ENCODE results near the gene TNNC2. TPM values are rescaled to one million over a fixed set of nuclear protein-coding genes. Genes with fewer than 3 reads are reported as not detected.
A peak's percentile ranks its signal among the peaks of the same experiment; 100 is the strongest.

The TNNC2 gene
- total RNA-seq, 5 donors from 2014 or later (not counting 1 experiment from before 2014, with no cell fraction given) = 0.41 to 1.3 (median 0.70) TPM; not detected in 1

DNA sequence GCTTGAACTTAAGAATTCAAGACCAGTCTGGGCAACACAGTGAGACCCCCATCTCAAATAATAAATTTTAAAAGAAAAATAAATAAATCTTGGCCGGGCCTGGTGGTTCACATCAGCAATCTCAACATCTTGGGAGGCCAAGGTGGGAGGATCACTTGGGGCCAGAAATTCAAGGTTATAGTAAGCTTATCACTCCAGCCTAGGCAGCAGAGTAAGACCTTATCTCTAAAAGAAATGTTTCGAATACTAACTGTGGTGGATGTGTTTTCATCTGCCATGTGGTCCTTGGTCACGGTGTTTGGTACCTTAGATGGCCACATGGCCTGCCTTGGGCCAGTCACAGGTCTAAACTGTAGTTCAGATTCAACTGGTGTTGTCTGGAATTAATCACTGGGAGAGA is 8.9 kb downstream of the TNNC2 start:
- H3K4me1 ChIP-seq (ENCODE audit: control insufficient read depth in 1 of 2, extremely low read depth in 1 of 2, insufficient read depth in 2 of 2, low read length in 2 of 2) = peaks cover 0 to 8% of the 10 kb centered on the region in 2 experiments
- H3K9me3 ChIP-seq = no peaks in the 10 kb centered on the region
- WGBS (ENCODE audit: insufficient coverage) = 100% methylated on average over 2 of the region's 3 CpGs
- Mint-ChIP-seq H3K9me3 (no peaks in the 10 kb centered on the region), H3K4me3 (no peak overlapping the region), H3K27ac (no peak overlapping the region), H3K36me3 (no peaks in the 10 kb centered on the region), H3K27me3 (peaks cover 12 to 19% of the 10 kb centered on the region in 2 donors), H3K4me1 (peaks cover 1 to 10% (median 4%) of the 10 kb centered on the region in 3 donors)
- ATAC-seq (replicated peaks in 1 of 4) (no peak), DNase-seq (no peak)
- H3K4me3 ChIP-seq (ENCODE audit: control insufficient read depth in 1 of 2, extremely low read depth in 1 of 2, low read length in 1 of 2) = no peak overlapping the region
- no peaks in the 10 kb centered on the region for H3K36me3 ChIP-seq (ENCODE audit: control insufficient read depth in 2 of 2, extremely low read depth in 1 of 2, insufficient read depth in 1 of 2, low read length in 1 of 2)
- H3K27me3 ChIP-seq (replicated peaks in 1 of 2; ENCODE audit: control insufficient read depth in 2 of 2, extremely low read depth in 1 of 2, insufficient read depth in 2 of 2, low read length in 1 of 2) = peaks cover 0 to 10% of the 10 kb centered on the region in 2 experiments
- POLR2A ChIA-PET = no interaction called here
- H3K27ac ChIP-seq (ENCODE audit: low read length) = no peak overlapping the region
- CTCF ChIA-PET = no interaction called here

DNA sequence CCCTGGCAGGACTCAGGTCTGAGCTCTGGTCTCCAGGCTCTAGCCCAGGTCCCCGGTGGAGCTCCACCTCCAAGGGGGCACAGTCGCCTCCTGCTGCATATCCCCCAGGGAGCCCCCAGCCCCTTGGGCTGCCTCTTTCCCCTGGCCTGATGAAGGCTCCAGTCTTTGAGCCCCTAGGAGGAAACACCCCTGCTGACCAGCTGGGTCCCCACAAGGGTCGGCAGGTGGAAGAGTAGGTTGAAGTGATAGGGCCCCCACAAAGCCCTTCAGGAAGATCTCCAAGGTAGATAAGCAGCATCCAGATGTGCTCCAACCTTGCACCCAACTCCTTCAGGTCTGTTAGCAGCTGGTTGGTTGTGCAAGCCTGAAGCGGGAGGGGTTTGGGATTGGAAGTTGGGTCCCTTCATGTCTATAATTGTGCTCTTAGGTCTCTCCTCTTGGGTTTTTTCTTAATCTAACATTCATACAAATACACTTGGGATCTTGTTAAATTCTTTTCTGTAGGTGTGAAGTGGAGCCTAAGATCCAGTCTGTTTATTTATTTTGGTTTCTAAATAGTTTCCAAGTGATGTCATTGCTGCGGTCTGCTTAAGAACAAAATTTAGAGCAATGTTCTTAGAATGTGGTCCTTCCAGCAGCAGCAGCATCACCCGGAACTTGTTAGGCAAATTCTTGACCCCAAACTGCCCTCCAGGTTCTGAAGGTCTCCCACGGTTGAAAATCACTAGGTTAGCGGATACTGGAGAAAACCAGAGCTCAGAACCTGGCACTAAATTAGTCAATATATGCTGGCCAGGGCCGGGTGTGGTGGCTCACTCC is 9.5 kb downstream of the TNNC2 start:
- no peaks in the 10 kb centered on the region for H3K9me3 ChIP-seq
- H3K27me3 ChIP-seq (replicated peaks in 1 of 2; ENCODE audit: control insufficient read depth in 2 of 2, extremely low read depth in 1 of 2, insufficient read depth in 2 of 2, low read length in 1 of 2) = peaks cover 0 to 3% of the 10 kb centered on the region in 2 experiments
- Mint-ChIP-seq H3K9me3 (no peaks in the 10 kb centered on the region), H3K4me3 (no peak overlapping the region), H3K36me3 (no peaks in the 10 kb centered on the region), H3K27me3 (peaks cover 8 to 16% of the 10 kb centered on the region in 2 donors), H3K27ac (no peak overlapping the region), H3K4me1 (peaks cover 8 to 13% (median 8%) of the 10 kb centered on the region in 3 donors)
- peaks cover 2 to 8% of the 10 kb centered on the region in 2 experiments for H3K4me1 ChIP-seq (ENCODE audit: control insufficient read depth in 1 of 2, extremely low read depth in 1 of 2, insufficient read depth in 2 of 2, low read length in 2 of 2)
- ChIA-PET CTCF (no interaction called here), POLR2A (no interaction called here)
- no peaks in the 10 kb centered on the region for H3K36me3 ChIP-seq (ENCODE audit: control insufficient read depth in 2 of 2, extremely low read depth in 1 of 2, insufficient read depth in 1 of 2, low read length in 1 of 2)
- DNase-seq = no peak
- no peak overlapping the region for H3K27ac ChIP-seq (ENCODE audit: low read length)
- ATAC-seq (replicated peaks in 1 of 4) = no peak
- WGBS (ENCODE audit: insufficient coverage) = 76% methylated on average over 5 of the region's 9 CpGs
- H3K4me3 ChIP-seq (ENCODE audit: control insufficient read depth in 1 of 2, extremely low read depth in 1 of 2, low read length in 1 of 2) = no peak overlapping the region

DNA sequence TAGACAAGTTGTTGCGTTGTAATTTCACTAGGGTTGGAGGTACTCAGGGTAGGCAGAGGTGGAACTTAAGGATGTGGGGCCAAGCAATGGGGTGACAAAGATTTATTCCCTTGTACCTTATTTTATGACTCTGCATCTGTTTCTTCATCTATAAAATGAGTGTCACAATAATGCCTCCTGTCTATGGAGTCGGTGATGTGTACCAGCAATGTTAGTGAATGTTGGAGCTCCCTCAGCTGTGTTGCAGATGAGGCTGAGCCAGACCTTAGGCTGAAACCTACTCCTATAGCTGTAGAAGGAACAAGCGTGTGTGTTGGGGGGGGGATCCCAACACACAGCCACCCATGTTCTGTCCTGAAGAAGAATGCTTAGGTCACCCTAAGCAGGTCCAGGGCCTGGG is 10.2 kb downstream of the TNNC2 start:
- CTCF ChIA-PET = interaction anchor here in 1 of 2 donors (0.6 kb wide), 1 partner anchor 117 kb away, joined by 3 read pairs; no protein-coding TSS in a partner anchor

DNA sequence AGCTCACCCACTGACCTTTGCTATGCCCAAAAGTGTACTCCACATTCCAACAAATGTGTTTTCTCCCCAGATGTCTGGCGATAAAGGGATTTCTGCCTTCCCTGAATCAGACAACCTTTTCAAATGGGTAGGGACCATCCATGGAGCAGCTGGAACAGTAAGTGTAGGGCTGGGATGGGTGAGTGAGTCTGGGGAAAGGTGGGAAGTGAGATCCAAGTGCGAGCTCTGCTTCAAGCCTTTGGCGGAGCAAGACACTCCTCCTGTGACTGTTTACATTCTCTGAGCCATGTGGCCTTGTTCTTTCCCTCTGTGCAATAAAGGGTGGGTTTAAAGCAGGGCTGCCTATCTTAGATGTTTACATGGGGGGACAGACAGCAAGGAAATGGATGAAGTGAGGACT is 12.8 kb downstream of the TNNC2 start:
- H3K4me1 ChIP-seq (ENCODE audit: control insufficient read depth in 1 of 2, extremely low read depth in 1 of 2, insufficient read depth in 2 of 2, low read length in 2 of 2) = peaks cover 7 to 16% of the 10 kb centered on the region in 2 experiments
- H3K27me3 ChIP-seq (replicated peaks in 1 of 2; ENCODE audit: control insufficient read depth in 2 of 2, extremely low read depth in 1 of 2, insufficient read depth in 2 of 2, low read length in 1 of 2) = no peaks in the 10 kb centered on the region
- no peaks in the 10 kb centered on the region for H3K9me3 ChIP-seq
- POLR2A ChIA-PET = no interaction called here
- Mint-ChIP-seq H3K36me3 (peaks cover 18% of the 10 kb centered on the region), H3K27me3 (peaks cover 0 to 3% of the 10 kb centered on the region in 2 donors), H3K4me3 (no peak overlapping the region), H3K9me3 (no peaks in the 10 kb centered on the region), H3K27ac (no peak overlapping the region), H3K4me1 (peaks cover 15 to 19% (median 17%) of the 10 kb centered on the region in 3 donors)
- ATAC-seq (replicated peaks in 1 of 4) = no peak
- no peak for DNase-seq
- no peak overlapping the region for H3K27ac ChIP-seq (ENCODE audit: low read length)
- H3K36me3 ChIP-seq (ENCODE audit: control insufficient read depth in 2 of 2, extremely low read depth in 1 of 2, insufficient read depth in 1 of 2, low read length in 1 of 2) = peaks cover 5 to 17% of the 10 kb centered on the region in 2 donors
- CTCF ChIA-PET = no interaction called here
- no peak overlapping the region for H3K4me3 ChIP-seq (ENCODE audit: control insufficient read depth in 1 of 2, extremely low read depth in 1 of 2, low read length in 1 of 2)
- 100% methylated on average over 2 of the region's 3 CpGs for WGBS (ENCODE audit: insufficient coverage)

More for the DNA sequence above, 10.2 kb downstream of the TNNC2 start:
- H3K4me3 Mint-ChIP-seq = no peak overlapping the region
- Histone ChIP-seq H3K27ac (ENCODE audit: low read length) (no peak overlapping the region), H3K27me3 (replicated peaks in 1 of 2; ENCODE audit: control insufficient read depth in 2 of 2, extremely low read depth in 1 of 2, insufficient read depth in 2 of 2, low read length in 1 of 2) (no peaks in the 10 kb centered on the region), H3K4me3 (ENCODE audit: control insufficient read depth in 1 of 2, extremely low read depth in 1 of 2, low read length in 1 of 2) (no peak overlapping the region), H3K36me3 (ENCODE audit: control insufficient read depth in 2 of 2, extremely low read depth in 1 of 2, insufficient read depth in 1 of 2, low read length in 1 of 2) (no peaks in the 10 kb centered on the region), H3K9me3 (no peaks in the 10 kb centered on the region), H3K4me1 (ENCODE audit: control insufficient read depth in 1 of 2, extremely low read depth in 1 of 2, insufficient read depth in 2 of 2, low read length in 2 of 2) (peaks cover 5 to 11% of the 10 kb centered on the region in 2 experiments)
- H3K36me3 Mint-ChIP-seq = no peaks in the 10 kb centered on the region
- peaks cover 12 to 16% (median 14%) of the 10 kb centered on the region in 3 donors for H3K4me1 Mint-ChIP-seq
- H3K27me3 Mint-ChIP-seq = peaks cover 2 to 10% of the 10 kb centered on the region in 2 donors
- DNase-seq (no peak), ATAC-seq (replicated peaks in 1 of 4) (no peak)
- H3K27ac Mint-ChIP-seq = no peak overlapping the region
- H3K9me3 Mint-ChIP-seq = no peaks in the 10 kb centered on the region
- no CpG with 5 or more reads among the region's 3 CpGs for WGBS (ENCODE audit: insufficient coverage)
- POLR2A ChIA-PET = no interaction called here

DNA sequence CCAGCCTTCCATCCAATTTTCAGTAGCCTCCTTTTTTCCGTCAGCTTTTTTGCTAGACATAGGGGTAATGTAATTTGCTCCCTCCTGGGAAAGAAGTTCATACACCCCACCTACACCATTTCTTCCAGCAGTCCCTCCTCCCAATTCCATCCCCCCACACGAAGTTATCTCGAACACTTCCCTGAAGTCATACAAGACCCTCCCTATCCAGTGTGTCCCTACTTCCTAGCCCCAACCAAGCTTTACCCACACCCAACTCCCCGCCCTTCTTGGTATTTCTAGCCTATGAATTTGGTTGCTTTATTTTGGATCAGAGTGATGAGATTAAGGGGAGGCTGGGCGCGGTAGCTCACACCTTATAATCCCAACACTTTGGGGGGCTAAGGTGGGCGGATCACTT is 13.6 kb downstream of the TNNC2 start:
- no CpG with 5 or more reads among the region's 7 CpGs for WGBS (ENCODE audit: insufficient coverage)
- Histone ChIP-seq H3K9me3 (no peaks in the 10 kb centered on the region), H3K36me3 (ENCODE audit: control insufficient read depth in 2 of 2, extremely low read depth in 1 of 2, insufficient read depth in 1 of 2, low read length in 1 of 2) (peaks cover 5 to 25% of the 10 kb centered on the region in 2 donors), H3K27me3 (replicated peaks in 1 of 2; ENCODE audit: control insufficient read depth in 2 of 2, extremely low read depth in 1 of 2, insufficient read depth in 2 of 2, low read length in 1 of 2) (no peaks in the 10 kb centered on the region), H3K4me3 (ENCODE audit: control insufficient read depth in 1 of 2, extremely low read depth in 1 of 2, low read length in 1 of 2) (no peak overlapping the region), H3K27ac (ENCODE audit: low read length) (no peak overlapping the region), H3K4me1 (ENCODE audit: control insufficient read depth in 1 of 2, extremely low read depth in 1 of 2, insufficient read depth in 2 of 2, low read length in 2 of 2) (peaks cover 7 to 16% of the 10 kb centered on the region in 2 experiments)
- H3K4me1 Mint-ChIP-seq = peaks cover 15 to 19% (median 17%) of the 10 kb centered on the region in 3 donors
- CTCF ChIA-PET = no interaction called here
- POLR2A ChIA-PET = no interaction called here
- peaks cover 24% of the 10 kb centered on the region for H3K36me3 Mint-ChIP-seq
- no peak overlapping the region for H3K27ac Mint-ChIP-seq
- ATAC-seq (replicated peaks in 1 of 4) (no peak), DNase-seq (no peak)
- H3K9me3 Mint-ChIP-seq = no peaks in the 10 kb centered on the region
- peaks cover 0 to 2% of the 10 kb centered on the region in 2 donors for H3K27me3 Mint-ChIP-seq
- H3K4me3 Mint-ChIP-seq = peak overlapping the region; percentile 77 to 86 (median 82)

DNA sequence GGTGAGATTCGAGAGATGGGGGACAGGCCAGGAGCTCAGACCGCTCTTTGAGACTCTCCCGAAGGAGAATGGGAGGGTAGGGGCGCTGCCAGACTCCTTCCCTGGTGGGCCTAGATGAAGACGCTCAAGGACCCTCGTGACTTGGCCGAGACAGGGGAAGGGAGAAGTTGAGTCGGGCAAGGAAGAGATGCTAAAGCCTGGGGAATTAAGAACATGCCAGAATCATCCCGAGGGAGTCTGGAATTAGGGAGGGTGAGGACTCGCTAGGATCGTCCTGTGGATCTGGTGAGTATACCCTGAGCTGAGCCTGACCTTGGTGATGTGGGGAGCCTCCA is 14.1 kb downstream of the TNNC2 start:
- peak overlapping the region; percentile 79 to 84 for H3K4me3 ChIP-seq (ENCODE audit: control insufficient read depth in 1 of 2, extremely low read depth in 1 of 2, low read length in 1 of 2)
- DNase-seq = no peak
- H3K9me3 Mint-ChIP-seq = no peaks in the 10 kb centered on the region
- no peaks in the 10 kb centered on the region for H3K27me3 Mint-ChIP-seq
- no peak for ATAC-seq (replicated peaks in 1 of 4)
- WGBS (ENCODE audit: insufficient coverage) = 16% methylated on average over 11 of the region's 11 CpGs
- CTCF ChIA-PET = no interaction called here
- H3K4me1 Mint-ChIP-seq = peaks cover 15 to 19% (median 17%) of the 10 kb centered on the region in 3 donors
- H3K36me3 Mint-ChIP-seq = peaks cover 24% of the 10 kb centered on the region
- no peak overlapping the region for H3K27ac ChIP-seq (ENCODE audit: low read length)
- no peak overlapping the region for H3K27ac Mint-ChIP-seq
- H3K4me3 Mint-ChIP-seq = peak overlapping the region; percentile 77 to 86 (median 82)
- peaks cover 7 to 16% of the 10 kb centered on the region in 2 experiments for H3K4me1 ChIP-seq (ENCODE audit: control insufficient read depth in 1 of 2, extremely low read depth in 1 of 2, insufficient read depth in 2 of 2, low read length in 2 of 2)
- no peaks in the 10 kb centered on the region for H3K27me3 ChIP-seq (replicated peaks in 1 of 2; ENCODE audit: control insufficient read depth in 2 of 2, extremely low read depth in 1 of 2, insufficient read depth in 2 of 2, low read length in 1 of 2)
- H3K36me3 ChIP-seq (ENCODE audit: control insufficient read depth in 2 of 2, extremely low read depth in 1 of 2, insufficient read depth in 1 of 2, low read length in 1 of 2) = peaks cover 5 to 25% of the 10 kb centered on the region in 2 donors
- POLR2A ChIA-PET = interaction anchor here in 1 of 2 donors (0.5 kb wide), 1 partner anchor 122 kb away, joined by 8 read pairs; no protein-coding TSS in a partner anchor
- no peaks in the 10 kb centered on the region for H3K9me3 ChIP-seq
